NCI-H1105 treated with DMSO at 0.1 percent for 48 hours (cell line): ENCODE measurements around the gene RIN3.
A peak's percentile ranks its signal among the peaks of the same experiment; 100 is the strongest.
"Not testable (repeated sequence)": the region's sequence is repeated elsewhere in the genome, so short reads cannot be mapped to it uniquely, and the experiment has no call there.

Experiments used
- DNase-seq: peaks from one replicate; lab custom pipeline; 2025; lab: John Stamatoyannopoulos, UW

Gene RIN3

GRCh38 chr14:92665661-92666110 lies 152.1 kb downstream of the RIN3 start:
- no peak for DNase-seq

GRCh38 chr14:92666251-92666650 lies 152.7 kb downstream of the RIN3 start:
- DNase-seq = no peak

GRCh38 chr14:92668276-92668973 lies 154.8 kb downstream of the RIN3 start:
- DNase-seq = no peak

- DNase-seq = no peak
These were observed 156.6 kb downstream of the RIN3 start for GRCh38 chr14:92670160-92670559.

- no peak for DNase-seq
These were observed 157.2 kb downstream of the RIN3 start for GRCh38 chr14:92670643-92671366.

GRCh38 chr14:92673601-92674150 lies 160.1 kb downstream of the RIN3 start:
- no peak for DNase-seq

- no peak for DNase-seq
These were observed 161.8 kb downstream of the RIN3 start for GRCh38 chr14:92675421-92675820.

GRCh38 chr14:92675976-92676375 lies 162.4 kb downstream of the RIN3 start:
- no peak for DNase-seq

- no peak for DNase-seq
These were observed 163.0 kb downstream of the RIN3 start for GRCh38 chr14:92676403-92677086.

- DNase-seq = no peak
These were observed 163.6 kb downstream of the RIN3 start for GRCh38 chr14:92677087-92677668.

GRCh38 chr14:92677955-92678354 lies 164.4 kb downstream of the RIN3 start:
- no peak for DNase-seq

GRCh38 chr14:92678766-92679165 lies 165.2 kb downstream of the RIN3 start:
- no peak for DNase-seq

GRCh38 chr14:92679246-92679645 lies 165.7 kb downstream of the RIN3 start:
- DNase-seq = no peak

- DNase-seq = not testable (repeated sequence)
These were observed 166.7 kb downstream of the RIN3 start for GRCh38 chr14:92680330-92680729.

- peak; percentile 26 for DNase-seq
These were observed 167.4 kb downstream of the RIN3 start for GRCh38 chr14:92680781-92681650.

- no peak for DNase-seq
These were observed 169.5 kb downstream of the RIN3 start for GRCh38 chr14:92683041-92683440.

GRCh38 chr14:92684801-92685560 lies 171.4 kb downstream of the RIN3 start:
- DNase-seq = no peak

- DNase-seq = no peak
These were observed 172.3 kb downstream of the RIN3 start for GRCh38 chr14:92685784-92686355.

- DNase-seq = no peak
These were observed 172.9 kb downstream of the RIN3 start for GRCh38 chr14:92686411-92686899.

- peak; percentile 78 for DNase-seq
These were observed 173.4 kb downstream of the RIN3 start for GRCh38 chr14:92686900-92687427.
